ENCODE data around the gene PWP2. TPM values are rescaled to one million over a fixed set of nuclear protein-coding genes. Genes with fewer than 3 reads are reported as not detected.
"Not testable (repeated sequence)": the region's sequence is repeated elsewhere in the genome, so short reads cannot be mapped to it uniquely, and the experiment has no call there.

PWP2 gene
- total and polyA plus RNA-seq, 10 of the 15 experiments (the other 5 are each of a cell fraction or from before 2014, with no cell fraction given): 0.03 to 9.4 (median 2.0) TPM

- no CpG with 5 or more reads among the region's 30 CpGs for WGBS (ENCODE audit: insufficient coverage, insufficient replicate concordance, low lambda C conversion rate, missing lambda C conversion rate)
- not testable (repeated sequence) for DNase-seq (ENCODE audit: low read depth, low spot score)
Measured at GRCh38 chr21:44139787-44140551, 32.8 kb downstream of the PWP2 start.

GRCh38 chr21:44140552-44140932 lies 33.3 kb downstream of the PWP2 start:
- in situ Hi-C loops (cut with MboI): not testable (repeated sequence)

More at GRCh38 chr21:44139787-44140551, 32.8 kb downstream of the PWP2 start:
- H3K36me3 ChIP-seq (ENCODE audit: control insufficient read depth in 2 of 2, insufficient read depth in 2 of 2, low read length in 1 of 2); H4K20me1 ChIP-seq (ENCODE audit: control insufficient read depth, insufficient read depth); in situ Hi-C loops (cut with MboI); RAD21 ChIA-PET (ENCODE audit: unreplicated experiment); BruUV-seq (replicated peaks); CTCF ChIA-PET; POLR2A ChIA-PET; intact Hi-C loops (cut with micrococcal nuclease; ENCODE audit: unreplicated experiment); H2AFZ ChIP-seq (ENCODE audit: control insufficient read depth, low read depth, low read length); H3K4me1 ChIP-seq (ENCODE audit: control insufficient read depth, insufficient read depth, low read length); SMC1A ChIA-PET (ENCODE audit: uncharacterized antibody, unreplicated experiment); H3K4me2 ChIP-seq (ENCODE audit: control insufficient read depth, insufficient read depth); H3K9me3 ChIP-seq (replicated peaks; ENCODE audit: control insufficient read depth, insufficient read depth, low read length); ATAC-seq; H3K9ac ChIP-seq (ENCODE audit: control insufficient read depth, insufficient read depth, low read length); FAIRE-seq; H3K79me2 ChIP-seq (ENCODE audit: control insufficient read depth, insufficient read depth, low read length); H3K4me3 ChIP-seq; H3K27ac ChIP-seq (ENCODE audit: control insufficient read depth, insufficient read depth); H3K27me3 ChIP-seq (replicated peaks in 1 of 2; ENCODE audit: control insufficient read depth in 2 of 2, insufficient read depth in 2 of 2, low read length in 1 of 2): not testable (repeated sequence)

GRCh38 chr21:44142470-44142869 lies 35.3 kb downstream of the PWP2 start:
- H3K4me1 ChIP-seq (ENCODE audit: control insufficient read depth, insufficient read depth, low read length); DNase-seq (ENCODE audit: low read depth, low spot score); intact Hi-C loops (cut with micrococcal nuclease; ENCODE audit: unreplicated experiment); CTCF ChIA-PET; H2AFZ ChIP-seq (ENCODE audit: control insufficient read depth, low read depth, low read length); POLR2A ChIA-PET; H3K79me2 ChIP-seq (ENCODE audit: control insufficient read depth, insufficient read depth, low read length); H3K9ac ChIP-seq (ENCODE audit: control insufficient read depth, insufficient read depth, low read length); H3K4me2 ChIP-seq (ENCODE audit: control insufficient read depth, insufficient read depth); H3K27ac ChIP-seq (ENCODE audit: control insufficient read depth, insufficient read depth); H3K36me3 ChIP-seq (ENCODE audit: control insufficient read depth in 2 of 2, insufficient read depth in 2 of 2, low read length in 1 of 2); ATAC-seq; BruUV-seq (replicated peaks); in situ Hi-C loops (cut with MboI); FAIRE-seq; H3K4me3 ChIP-seq; SMC1A ChIA-PET (ENCODE audit: uncharacterized antibody, unreplicated experiment); H3K9me3 ChIP-seq (replicated peaks; ENCODE audit: control insufficient read depth, insufficient read depth, low read length); H4K20me1 ChIP-seq (ENCODE audit: control insufficient read depth, insufficient read depth); RAD21 ChIA-PET (ENCODE audit: unreplicated experiment); H3K27me3 ChIP-seq (replicated peaks in 1 of 2; ENCODE audit: control insufficient read depth in 2 of 2, insufficient read depth in 2 of 2, low read length in 1 of 2): not testable (repeated sequence)
- WGBS (ENCODE audit: insufficient coverage, insufficient replicate concordance, low lambda C conversion rate, missing lambda C conversion rate): no CpG with 5 or more reads among the region's 10 CpGs

More at GRCh38 chr21:44140552-44140932, 33.3 kb downstream of the PWP2 start:
- POLR2A ChIA-PET; H4K20me1 ChIP-seq (ENCODE audit: control insufficient read depth, insufficient read depth); DNase-seq (ENCODE audit: low read depth, low spot score); H3K79me2 ChIP-seq (ENCODE audit: control insufficient read depth, insufficient read depth, low read length); H3K36me3 ChIP-seq (ENCODE audit: control insufficient read depth in 2 of 2, insufficient read depth in 2 of 2, low read length in 1 of 2); BruUV-seq (replicated peaks); H2AFZ ChIP-seq (ENCODE audit: control insufficient read depth, low read depth, low read length); H3K4me1 ChIP-seq (ENCODE audit: control insufficient read depth, insufficient read depth, low read length); SMC1A ChIA-PET (ENCODE audit: uncharacterized antibody, unreplicated experiment); H3K27ac ChIP-seq (ENCODE audit: control insufficient read depth, insufficient read depth); H3K9ac ChIP-seq (ENCODE audit: control insufficient read depth, insufficient read depth, low read length); intact Hi-C loops (cut with micrococcal nuclease; ENCODE audit: unreplicated experiment); H3K27me3 ChIP-seq (replicated peaks in 1 of 2; ENCODE audit: control insufficient read depth in 2 of 2, insufficient read depth in 2 of 2, low read length in 1 of 2); H3K4me2 ChIP-seq (ENCODE audit: control insufficient read depth, insufficient read depth); RAD21 ChIA-PET (ENCODE audit: unreplicated experiment); CTCF ChIA-PET; H3K4me3 ChIP-seq; ATAC-seq; H3K9me3 ChIP-seq (replicated peaks; ENCODE audit: control insufficient read depth, insufficient read depth, low read length); FAIRE-seq: not testable (repeated sequence)
- no CpG with 5 or more reads among the region's 18 CpGs for WGBS (ENCODE audit: insufficient coverage, insufficient replicate concordance, low lambda C conversion rate, missing lambda C conversion rate)

DNA sequence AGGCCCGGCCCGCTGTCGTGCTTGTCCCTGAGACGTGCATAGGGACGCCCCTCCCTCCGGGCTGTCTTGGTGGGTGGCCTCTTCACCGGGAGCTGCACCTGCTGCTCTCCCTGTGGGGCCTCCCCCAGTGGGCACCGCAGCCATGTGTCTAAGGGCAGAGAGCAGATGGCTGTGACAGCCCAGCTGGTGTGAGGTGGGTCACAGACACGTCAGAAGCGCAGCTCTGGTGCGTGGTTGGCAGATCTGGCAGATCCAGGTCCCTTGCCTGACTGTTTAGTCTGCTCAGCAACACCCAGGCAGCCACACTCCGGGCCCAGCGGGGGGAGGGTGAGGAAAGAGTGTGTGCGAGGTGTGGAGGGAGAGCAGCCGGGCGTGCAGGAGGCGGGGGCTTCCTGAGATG lies 36.2 kb downstream of the PWP2 start:
- no CpG with 5 or more reads among the region's 17 CpGs for WGBS (ENCODE audit: insufficient coverage, insufficient replicate concordance, low lambda C conversion rate, missing lambda C conversion rate)
- SMC1A ChIA-PET (ENCODE audit: uncharacterized antibody, unreplicated experiment); CTCF ChIA-PET; DNase-seq (ENCODE audit: low read depth, low spot score); H4K20me1 ChIP-seq (ENCODE audit: control insufficient read depth, insufficient read depth); H3K4me1 ChIP-seq (ENCODE audit: control insufficient read depth, insufficient read depth, low read length); H3K9ac ChIP-seq (ENCODE audit: control insufficient read depth, insufficient read depth, low read length); H3K79me2 ChIP-seq (ENCODE audit: control insufficient read depth, insufficient read depth, low read length); POLR2A ChIA-PET; in situ Hi-C loops (cut with MboI); H3K27me3 ChIP-seq (replicated peaks in 1 of 2; ENCODE audit: control insufficient read depth in 2 of 2, insufficient read depth in 2 of 2, low read length in 1 of 2); H3K27ac ChIP-seq (ENCODE audit: control insufficient read depth, insufficient read depth); RAD21 ChIA-PET (ENCODE audit: unreplicated experiment); H3K4me3 ChIP-seq; H3K36me3 ChIP-seq (ENCODE audit: control insufficient read depth in 2 of 2, insufficient read depth in 2 of 2, low read length in 1 of 2); H3K4me2 ChIP-seq (ENCODE audit: control insufficient read depth, insufficient read depth); BruUV-seq (replicated peaks); H3K9me3 ChIP-seq (replicated peaks; ENCODE audit: control insufficient read depth, insufficient read depth, low read length); H2AFZ ChIP-seq (ENCODE audit: control insufficient read depth, low read depth, low read length); intact Hi-C loops (cut with micrococcal nuclease; ENCODE audit: unreplicated experiment): not testable (repeated sequence)
- ATAC-seq (peak; percentile 67), FAIRE-seq (peak; percentile 87)
